Smooth muscle cell (in vitro differentiated cells): ENCODE results near the gene DNAJC22. TPM values are rescaled to one million over a fixed set of nuclear protein-coding genes. Genes with fewer than 3 reads are reported as not detected.

Experiments
- DNase-seq: peaks from one replicate; lab custom pipeline; 2025; ENCODE audit not compliant: unreplicated experiment; lab: John Stamatoyannopoulos, UW
- H2AFZ ChIP-seq: fragments of 200-600 bp; sonication (generic); 2 replicates; pipeline ENCODE4 v1.6.0; 2016; ENCODE audit warnings: antibody characterized with exemption, low read depth, mild to moderate bottlenecking
- H3F3A ChIP-seq: fragments of 200-600 bp; sonication (generic); 2 replicates; pipeline ENCODE4 v1.6.0; 2017; ENCODE audit warnings: antibody characterized with exemption, low read depth
- H3K27ac ChIP-seq: fragments of 200-600 bp; sonication (generic); 2 replicates; pipeline ENCODE4 v1.5.1; 2016; ENCODE audit warnings: low read depth, mild to moderate bottlenecking
- H3K27me3 ChIP-seq: fragments of 200-600 bp; sonication (generic); 2 replicates; pipeline ENCODE4 v1.6.1; 2016; ENCODE audit warnings: low read depth, mild to moderate bottlenecking
- H3K36me3 ChIP-seq: fragments of 200-600 bp; sonication (generic); 2 replicates; pipeline ENCODE4 v1.5.1; 2016; ENCODE audit warnings: low read depth
- H3K4me1 ChIP-seq: fragments of 200-600 bp; sonication (generic); 2 replicates; pipeline ENCODE4 v1.5.1; 2016; ENCODE audit warnings: low read depth
- H3K4me2 ChIP-seq: fragments of 200-600 bp; sonication (generic); 2 replicates; pipeline ENCODE4 v1.6.0; 2016; ENCODE audit warnings: mild to moderate bottlenecking
- H3K4me3 ChIP-seq: fragments of 200-600 bp; sonication (generic); 2 replicates; pipeline ENCODE4 v1.5.1; 2016; ENCODE audit warnings: mild to moderate bottlenecking
- H3K79me2 ChIP-seq: fragments of 200-600 bp; sonication (generic); 2 replicates; pipeline ENCODE4 v1.6.0; 2016; ENCODE audit warnings: low read depth, mild to moderate bottlenecking
- H3K9ac ChIP-seq: fragments of 200-600 bp; sonication (generic); 2 replicates; pipeline ENCODE4 v1.6.0; 2016; ENCODE audit warnings: low read depth
- H3K9me3 ChIP-seq: fragments of 200-600 bp; sonication (generic); replicated peaks from 2 replicates; pipeline ENCODE4 v1.5.1; 2016; ENCODE audit warnings: low read depth
- H4K20me1 ChIP-seq: fragments of 200-600 bp; sonication (generic); 2 replicates; pipeline ENCODE4 v1.6.0; 2016; ENCODE audit warnings: low read depth
- CTCF ChIP-seq: fragments of 200-600 bp; sonication (generic); IDR thresholded peaks from 2 replicates; pipeline ENCODE4 v1.5.1; 2017; ENCODE audit warnings: borderline replicate concordance, mild to moderate bottlenecking, antibody characterized with exemption; ENCODE audit not compliant: insufficient read depth, poor library complexity, severe bottlenecking
- WGBS: methylation state at CpG from one replicate; pipeline ENCODE4 v1.1.7; 2016; ENCODE audit warnings: low lambda C conversion rate; 5-methylcytosine and 5-hydroxymethylcytosine counted together
- polyA plus RNA-seq: library from polyadenylated mRNA; unstranded; fragments of >200 nt; fragmentation: Nextera tagmentation; extraction: Ambion mirVana; gene quantifications from 2 replicates; pipeline ENCODE4 v1.2.1, GENCODE V29; 2016
- total RNA-seq: library from RNA; depleted of rRNA; stranded (reverse); fragments of >200 nt; gene quantifications from 2 replicates; pipeline ENCODE4 v1.2.3, GENCODE V29; 2014

The DNAJC22 gene
- total and polyA plus RNA-seq, 2 experiments from 2014 or later = 0.09 to 2.4 TPM

GRCh38 chr12:49367381-49368239, 20.9 kb downstream of the DNAJC22 start, which contains the start of gene SPATS2:
TSS of gene SPATS2 (plus strand) at chr12:49367462. CDS start at chr12:49461013, 93,551 bp downstream.
- H2AFZ ChIP-seq = peak within 1 kb of the TSS; percentile 99
- H3K27me3 ChIP-seq = no peaks in the 10 kb centered on the region
- H3K4me2 ChIP-seq = peak within 1 kb of the TSS; percentile 94
- WGBS = 2% methylated on average over 37 of the region's 52 CpGs
- peak within 1 kb of the TSS; percentile 90 for H3K27ac ChIP-seq
- peaks cover 7% of the 10 kb centered on the region for H3F3A ChIP-seq
- peak within 1 kb of the TSS; percentile 91 for H3K9ac ChIP-seq
- H3K9me3 ChIP-seq = no peaks in the 10 kb centered on the region
- peaks cover 46% of the 10 kb centered on the region for H3K79me2 ChIP-seq
- DNase-seq = no peak
- peak within 1 kb of the TSS; percentile 98 for H3K4me3 ChIP-seq
- no peaks in the 10 kb centered on the region for H3K36me3 ChIP-seq
- H4K20me1 ChIP-seq = peaks cover 40% of the 10 kb centered on the region
- no peak for TF ChIP-seq CTCF
- peaks cover 24% of the 10 kb centered on the region for H3K4me1 ChIP-seq

GRCh38 chr12:49368240-49368600, 21.5 kb downstream of the DNAJC22 start:
- H2AFZ ChIP-seq = peak overlapping the region; percentile 99
- no peaks in the 10 kb centered on the region for H3K36me3 ChIP-seq
- H3K27ac ChIP-seq = peak overlapping the region; percentile 90
- H3K4me3 ChIP-seq = peak overlapping the region; percentile 98
- DNase-seq = no peak
- peaks cover 24% of the 10 kb centered on the region for H3K4me1 ChIP-seq
- H3K79me2 ChIP-seq = peaks cover 50% of the 10 kb centered on the region
- H3F3A ChIP-seq = peaks cover 7% of the 10 kb centered on the region
- peaks cover 45% of the 10 kb centered on the region for H4K20me1 ChIP-seq
- H3K27me3 ChIP-seq = no peaks in the 10 kb centered on the region
- peak overlapping the region; percentile 94 for H3K4me2 ChIP-seq
- no peak for TF ChIP-seq CTCF
- H3K9me3 ChIP-seq = no peaks in the 10 kb centered on the region
- WGBS = 21% methylated on average over 3 of the region's 3 CpGs
- H3K9ac ChIP-seq = peak overlapping the region; percentile 91

GRCh38 chr12:49369411-49370145, 22.9 kb downstream of the DNAJC22 start:
- H3K9ac ChIP-seq = no peak overlapping the region
- H3K36me3 ChIP-seq = no peaks in the 10 kb centered on the region
- H2AFZ ChIP-seq = no peak overlapping the region
- peaks cover 7% of the 10 kb centered on the region for H3F3A ChIP-seq
- H3K9me3 ChIP-seq = no peaks in the 10 kb centered on the region
- H3K4me2 ChIP-seq = peak overlapping the region; percentile 94
- H3K27ac ChIP-seq = no peak overlapping the region
- DNase-seq = no peak
- peak overlapping the region; percentile 14 for H3K4me3 ChIP-seq
- no peaks in the 10 kb centered on the region for H3K27me3 ChIP-seq
- 70% methylated on average over 6 of the region's 6 CpGs for whole genome bisulfite sequencing
- peaks cover 24% of the 10 kb centered on the region for H3K4me1 ChIP-seq
- TF ChIP-seq CTCF = peak; percentile 23
- H4K20me1 ChIP-seq = peaks cover 59% of the 10 kb centered on the region
- peaks cover 62% of the 10 kb centered on the region for H3K79me2 ChIP-seq
